WTC11 (cell line): ENCODE results near the gene AVPR1A.

Source experiments
- ATF6 ChIP-seq: sonication (generic); formaldehyde crosslinking; IDR thresholded peaks from 2 replicates; pipeline ENCODE4 v1.8.1; 2023; ENCODE audit warnings: mild to moderate bottlenecking, missing genetic modification reagents
- CREM ChIP-seq: sonication (generic); formaldehyde crosslinking; IDR thresholded peaks from 2 replicates; pipeline ENCODE4 v1.8.1; 2022; ENCODE audit warnings: mild to moderate bottlenecking, missing genetic modification reagents, moderate library complexity
- CTCF ChIP-seq: fragments of 200-600 bp; IDR thresholded peaks from 2 replicates; pipeline ENCODE4 v1.8.0; 2022; ENCODE audit warnings: antibody characterized with exemption
- ELF4 ChIP-seq: sonication (generic); formaldehyde crosslinking; IDR thresholded peaks from 2 replicates; pipeline ENCODE4 v1.8.1; 2022; ENCODE audit warnings: low read depth, mild to moderate bottlenecking, moderate library complexity, missing genetic modification reagents
- ESRRA ChIP-seq: sonication (generic); formaldehyde crosslinking; IDR thresholded peaks from 2 replicates; pipeline ENCODE4 v1.8.1; 2022; ENCODE audit warnings: mild to moderate bottlenecking, missing genetic modification reagents, borderline replicate concordance
- NFYB ChIP-seq: sonication (generic); formaldehyde crosslinking; conservative IDR thresholded peaks from 2 replicates; pipeline ENCODE4 v1.8.0; 2022; ENCODE audit warnings: low read depth, missing genetic modification reagents
- NR2C2 ChIP-seq: sonication (generic); formaldehyde crosslinking; IDR thresholded peaks from 2 replicates; pipeline ENCODE4 v1.8.0; 2022; ENCODE audit warnings: mild to moderate bottlenecking, missing genetic modification reagents
- SP1 ChIP-seq: sonication (generic); formaldehyde crosslinking; conservative IDR thresholded peaks from 2 replicates; pipeline ENCODE4 v1.8.1; 2022; ENCODE audit warnings: missing genetic modification reagents
- ZNF138 ChIP-seq: sonication (generic); formaldehyde crosslinking; conservative IDR thresholded peaks from 2 replicates; pipeline ENCODE4 v1.8.1; 2022; ENCODE audit warnings: mild to moderate bottlenecking, moderate library complexity, missing genetic modification reagents

- TF ChIP-seq NFYB: no peak
- TF ChIP-seq ESRRA (CRISPR knock-in tag): no peak
- TF ChIP-seq NR2C2 (CRISPR knock-in tag): no peak
- TF ChIP-seq ZNF138 (CRISPR knock-in tag): no peak
- TF ChIP-seq ATF6 (CRISPR knock-in tag): no peak
- TF ChIP-seq CTCF: no peak
- TF ChIP-seq SP1 (CRISPR knock-in tag): no peak
- no peak for TF ChIP-seq CREM
- no peak for TF ChIP-seq ELF4 (CRISPR knock-in tag)
Measured at GRCh38 chr12:63196168-63196567, 45.2 kb upstream of the AVPR1A start.
